ENCODE measurements around the gene RECQL5.
A peak's percentile ranks its signal among the peaks of the same experiment; 100 is the strongest.

The RECQL5 gene

GRCh38 chr17:75616521-75617122 is 50.3 kb downstream of the RECQL5 start:
- no peak overlapping the region for H3K4me3 ChIP-seq (ENCODE audit: insufficient read length, low read depth)
- H3K27me3 ChIP-seq (ENCODE audit: insufficient read depth, insufficient read length): no peaks in the 10 kb centered on the region
- no peak overlapping the region for H3K9ac ChIP-seq (ENCODE audit: insufficient read length, low read depth)
- H3K4me1 ChIP-seq (ENCODE audit: insufficient read depth, insufficient read length): peaks cover 27% of the 10 kb centered on the region
- H3K9me3 ChIP-seq (ENCODE audit: insufficient read depth, low read length): no peaks in the 10 kb centered on the region
- DNase-seq (ENCODE audit: low read depth, low spot score): no peak
- no peak for TF ChIP-seq YY1 (IDR thresholded peaks at IDR 0.05; ENCODE audit: insufficient read depth, insufficient read length)
- TF ChIP-seq ZNF274 (IDR thresholded peaks at IDR 0.05; ENCODE audit: low read depth, low read length): no peak
- no peak for TF ChIP-seq SUZ12 (IDR thresholded peaks at IDR 0.05; ENCODE audit: extremely low read depth, insufficient read depth, insufficient read length)
- no peaks in the 10 kb centered on the region for H3K36me3 ChIP-seq (ENCODE audit: insufficient read depth, insufficient read length, low read length)

- no peak for DNase-seq (ENCODE audit: low read depth, low spot score)
- Histone ChIP-seq H3K9me3 (ENCODE audit: insufficient read depth, low read length) (no peaks in the 10 kb centered on the region), H3K27me3 (ENCODE audit: insufficient read depth, insufficient read length) (no peaks in the 10 kb centered on the region), H3K9ac (ENCODE audit: insufficient read length, low read depth) (no peak overlapping the region), H3K4me1 (ENCODE audit: insufficient read depth, insufficient read length) (peaks cover 20% of the 10 kb centered on the region), H3K4me3 (ENCODE audit: insufficient read length, low read depth) (no peak overlapping the region), H3K36me3 (ENCODE audit: insufficient read depth, insufficient read length, low read length) (no peaks in the 10 kb centered on the region)
- no peak for TF ChIP-seq ZNF274 (IDR thresholded peaks at IDR 0.05; ENCODE audit: low read depth, low read length)
- TF ChIP-seq SUZ12 (IDR thresholded peaks at IDR 0.05; ENCODE audit: extremely low read depth, insufficient read depth, insufficient read length): no peak
- no peak for TF ChIP-seq YY1 (IDR thresholded peaks at IDR 0.05; ENCODE audit: insufficient read depth, insufficient read length)
Observed at GRCh38 chr17:75615301-75615700, 51.7 kb downstream of the RECQL5 start.

- no peaks in the 10 kb centered on the region for H3K36me3 ChIP-seq (ENCODE audit: insufficient read depth, insufficient read length, low read length)
- DNase-seq (ENCODE audit: low read depth, low spot score): no peak
- peaks cover 17% of the 10 kb centered on the region for H3K4me1 ChIP-seq (ENCODE audit: insufficient read depth, insufficient read length)
- H3K9ac ChIP-seq (ENCODE audit: insufficient read length, low read depth): no peak overlapping the region
- H3K27me3 ChIP-seq (ENCODE audit: insufficient read depth, insufficient read length): no peaks in the 10 kb centered on the region
- TF ChIP-seq YY1 (IDR thresholded peaks at IDR 0.05; ENCODE audit: insufficient read depth, insufficient read length) (no peak), ZNF274 (IDR thresholded peaks at IDR 0.05; ENCODE audit: low read depth, low read length) (no peak), SUZ12 (IDR thresholded peaks at IDR 0.05; ENCODE audit: extremely low read depth, insufficient read depth, insufficient read length) (no peak)
- H3K4me3 ChIP-seq (ENCODE audit: insufficient read length, low read depth): no peak overlapping the region
- no peaks in the 10 kb centered on the region for H3K9me3 ChIP-seq (ENCODE audit: insufficient read depth, low read length)
Observed at GRCh38 chr17:75614556-75615270, 52.2 kb downstream of the RECQL5 start.

- no peak for DNase-seq (ENCODE audit: low read depth, low spot score)
- H3K27me3 ChIP-seq (ENCODE audit: insufficient read depth, insufficient read length): no peaks in the 10 kb centered on the region
- H3K4me3 ChIP-seq (ENCODE audit: insufficient read length, low read depth): no peak overlapping the region
- no peak for TF ChIP-seq YY1 (IDR thresholded peaks at IDR 0.05; ENCODE audit: insufficient read depth, insufficient read length)
- no peak for TF ChIP-seq SUZ12 (IDR thresholded peaks at IDR 0.05; ENCODE audit: extremely low read depth, insufficient read depth, insufficient read length)
- TF ChIP-seq ZNF274 (IDR thresholded peaks at IDR 0.05; ENCODE audit: low read depth, low read length): no peak
- H3K9ac ChIP-seq (ENCODE audit: insufficient read length, low read depth): no peak overlapping the region
- H3K36me3 ChIP-seq (ENCODE audit: insufficient read depth, insufficient read length, low read length): no peaks in the 10 kb centered on the region
- H3K9me3 ChIP-seq (ENCODE audit: insufficient read depth, low read length): no peaks in the 10 kb centered on the region
- H3K4me1 ChIP-seq (ENCODE audit: insufficient read depth, insufficient read length): peaks cover 15% of the 10 kb centered on the region
Observed at GRCh38 chr17:75614006-75614405, 52.9 kb downstream of the RECQL5 start.

- DNase-seq (ENCODE audit: low read depth, low spot score): no peak
- Histone ChIP-seq H3K9me3 (ENCODE audit: insufficient read depth, low read length) (no peaks in the 10 kb centered on the region), H3K4me3 (ENCODE audit: insufficient read length, low read depth) (no peak overlapping the region), H3K4me1 (ENCODE audit: insufficient read depth, insufficient read length) (peaks cover 15% of the 10 kb centered on the region), H3K9ac (ENCODE audit: insufficient read length, low read depth) (peak overlapping the region; percentile 4), H3K27me3 (ENCODE audit: insufficient read depth, insufficient read length) (no peaks in the 10 kb centered on the region), H3K36me3 (ENCODE audit: insufficient read depth, insufficient read length, low read length) (no peaks in the 10 kb centered on the region)
- TF ChIP-seq SUZ12 (IDR thresholded peaks at IDR 0.05; ENCODE audit: extremely low read depth, insufficient read depth, insufficient read length) (no peak), YY1 (IDR thresholded peaks at IDR 0.05; ENCODE audit: insufficient read depth, insufficient read length) (no peak), ZNF274 (IDR thresholded peaks at IDR 0.05; ENCODE audit: low read depth, low read length) (no peak)
Observed at GRCh38 chr17:75612906-75613626, 53.9 kb downstream of the RECQL5 start.

- no peak for DNase-seq (ENCODE audit: low read depth, low spot score)
Observed at GRCh38 chr17:75611851-75612429, 55.0 kb downstream of the RECQL5 start.

More at GRCh38 chr17:75611851-75612429, 55.0 kb downstream of the RECQL5 start:
- H3K9ac ChIP-seq (ENCODE audit: insufficient read length, low read depth): no peak overlapping the region
- H3K4me3 ChIP-seq (ENCODE audit: insufficient read length, low read depth): no peak overlapping the region
- no peaks in the 10 kb centered on the region for H3K27me3 ChIP-seq (ENCODE audit: insufficient read depth, insufficient read length)
- peaks cover 15% of the 10 kb centered on the region for H3K4me1 ChIP-seq (ENCODE audit: insufficient read depth, insufficient read length)
- TF ChIP-seq YY1 (IDR thresholded peaks at IDR 0.05; ENCODE audit: insufficient read depth, insufficient read length) (no peak), ZNF274 (IDR thresholded peaks at IDR 0.05; ENCODE audit: low read depth, low read length) (no peak), SUZ12 (IDR thresholded peaks at IDR 0.05; ENCODE audit: extremely low read depth, insufficient read depth, insufficient read length) (no peak)
- H3K36me3 ChIP-seq (ENCODE audit: insufficient read depth, insufficient read length, low read length): no peaks in the 10 kb centered on the region
- H3K9me3 ChIP-seq (ENCODE audit: insufficient read depth, low read length): no peaks in the 10 kb centered on the region

All from NT2/D1 (cell line).